ENCODE measurements around the gene YWHAG. TPM values are rescaled to one million over a fixed set of nuclear protein-coding genes. Genes with fewer than 3 reads are reported as not detected.

YWHAG gene
- total RNA-seq, 1 experiment from 2014 or later: 192 TPM

- Mint-ChIP-seq H3K27ac (peak overlapping the region; percentile 47), H3K27me3 (ENCODE audit: low read depth) (no peaks in the 10 kb centered on the region), H3K36me3 (peaks cover 71% of the 10 kb centered on the region), H3K4me1 (peaks cover 59% of the 10 kb centered on the region), H3K4me3 (no peak overlapping the region), H3K9me3 (no peaks in the 10 kb centered on the region)
- DNase-seq (ENCODE audit: low spot score) (no peak), ATAC-seq (no peak)
- POLR2A ChIA-PET: no interaction called here
- CTCF ChIA-PET: no interaction called here
- TF ChIP-seq RORB (CRISPR knock-in tag; IDR thresholded peaks at IDR 0.05): no peak
These were observed 16.6 kb downstream of the YWHAG start for GRCh38 chr7:76342222-76342621.

GRCh38 chr7:76340617-76341131 lies 18.1 kb downstream of the YWHAG start:
- H3K9me3 Mint-ChIP-seq: no peaks in the 10 kb centered on the region
- peak overlapping the region; percentile 59 for H3K27ac Mint-ChIP-seq
- no peak for TF ChIP-seq ZNF512 (CRISPR knock-in tag; IDR thresholded peaks at IDR 0.05; ENCODE audit: borderline replicate concordance)
- TF ChIP-seq ELF4 (CRISPR knock-in tag; IDR thresholded peaks at IDR 0.05; ENCODE audit: low read depth): no peak
- peaks cover 56% of the 10 kb centered on the region for H3K4me1 Mint-ChIP-seq
- peaks cover 67% of the 10 kb centered on the region for H3K36me3 Mint-ChIP-seq
- no peak for ATAC-seq
- CTCF ChIA-PET: interaction anchor here (0.6 kb wide), 1 partner anchor 59 kb away, joined by 5 read pairs; no protein-coding TSS in a partner anchor
- no peak overlapping the region for H3K4me3 Mint-ChIP-seq
- no peak for DNase-seq (ENCODE audit: low spot score)
- H3K27me3 Mint-ChIP-seq (ENCODE audit: low read depth): no peaks in the 10 kb centered on the region
- POLR2A ChIA-PET: no interaction called here

GRCh38 chr7:76338298-76339084 lies 20.3 kb downstream of the YWHAG start:
- peak overlapping the region; percentile 91 for H3K27ac Mint-ChIP-seq
- H3K27me3 Mint-ChIP-seq (ENCODE audit: low read depth): no peaks in the 10 kb centered on the region
- TF ChIP-seq TCF7 (CRISPR knock-in tag; IDR thresholded peaks at IDR 0.05; ENCODE audit: low read depth): no peak
- TF ChIP-seq JUN (CRISPR knock-in tag; IDR thresholded peaks at IDR 0.05): no peak
- no peak for TF ChIP-seq SMAD4 (CRISPR knock-in tag; IDR thresholded peaks at IDR 0.05)
- TF ChIP-seq GRHL2 (CRISPR knock-in tag; IDR thresholded peaks at IDR 0.05; ENCODE audit: insufficient replicate concordance, severe bottlenecking): no peak
- no peak for TF ChIP-seq ERG (CRISPR knock-in tag; IDR thresholded peaks at IDR 0.05)
- no peak for TF ChIP-seq NFATC4 (CRISPR knock-in tag; IDR thresholded peaks at IDR 0.05)
- no peak for TF ChIP-seq ESRRA (CRISPR knock-in tag; IDR thresholded peaks at IDR 0.05; ENCODE audit: borderline replicate concordance)
- no peak for TF ChIP-seq AR (CRISPR knock-in tag; IDR thresholded peaks at IDR 0.05)
- TF ChIP-seq ATF3 (CRISPR knock-in tag; conservative IDR thresholded peaks at IDR 0.05): no peak
- TF ChIP-seq E2F4 (CRISPR knock-in tag; IDR thresholded peaks at IDR 0.05; ENCODE audit: borderline replicate concordance, low read depth): no peak
- no peak for TF ChIP-seq E2F1 (CRISPR knock-in tag; IDR thresholded peaks at IDR 0.05)
- peaks cover 51% of the 10 kb centered on the region for H3K4me1 Mint-ChIP-seq
- no peaks in the 10 kb centered on the region for H3K9me3 Mint-ChIP-seq
- CTCF ChIA-PET: no interaction called here
- DNase-seq (ENCODE audit: low spot score) (no peak), ATAC-seq (no peak)
- no peak overlapping the region for H3K4me3 Mint-ChIP-seq
- POLR2A ChIA-PET: interaction anchor here (1.0 kb wide), 1 partner anchor 20 kb away, joined by 4 read pairs; no protein-coding TSS in a partner anchor
- peaks cover 53% of the 10 kb centered on the region for H3K36me3 Mint-ChIP-seq
